ENCODE measurements around the gene DMKN.
"Not testable (repeated sequence)": the region's sequence is repeated elsewhere in the genome, so short reads cannot be mapped to it uniquely, and the experiment has no call there.

DMKN gene

DNA sequence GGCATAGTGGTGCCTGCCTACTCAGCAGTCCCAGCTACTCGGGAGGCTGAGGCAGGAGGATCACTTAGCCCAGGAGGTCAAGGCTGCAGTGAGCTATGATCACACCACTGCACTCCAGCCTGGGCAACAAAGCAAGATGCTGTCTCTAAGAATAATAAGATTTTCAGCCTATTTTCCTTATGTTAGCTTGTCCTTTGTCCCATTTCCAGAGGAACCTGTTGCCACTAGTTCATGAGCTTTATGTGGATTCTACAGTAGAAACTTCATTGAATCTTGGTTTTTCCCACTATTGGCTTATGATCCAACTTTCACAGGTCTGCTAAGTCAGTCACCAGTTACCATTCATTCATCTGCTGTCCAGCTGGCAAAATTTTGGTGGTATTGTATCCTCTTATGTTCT, 47.2 kb downstream of the DMKN start:
- no peak overlapping the region for H3K27ac ChIP-seq (ENCODE audit: insufficient read depth, low read length, poor library complexity, severe bottlenecking)
- DNase-seq = no peak
- H3K9me3 ChIP-seq (ENCODE audit: control insufficient read depth, low read length) = no peaks in the 10 kb centered on the region
- H3K27me3 ChIP-seq (replicated peaks; ENCODE audit: control insufficient read depth, insufficient read depth, low read length, poor library complexity, severe bottlenecking) = no peaks in the 10 kb centered on the region
- H3K4me3 ChIP-seq (ENCODE audit: insufficient read depth, low read depth, low read length, poor library complexity, severe bottlenecking) = no peak overlapping the region
- H3K4me1 ChIP-seq (ENCODE audit: control insufficient read depth, insufficient read depth, low read length, poor library complexity, severe bottlenecking) = peaks cover 19% of the 10 kb centered on the region
- no peaks in the 10 kb centered on the region for H3K36me3 ChIP-seq (ENCODE audit: control insufficient read depth, insufficient read depth, low read length)

DNA sequence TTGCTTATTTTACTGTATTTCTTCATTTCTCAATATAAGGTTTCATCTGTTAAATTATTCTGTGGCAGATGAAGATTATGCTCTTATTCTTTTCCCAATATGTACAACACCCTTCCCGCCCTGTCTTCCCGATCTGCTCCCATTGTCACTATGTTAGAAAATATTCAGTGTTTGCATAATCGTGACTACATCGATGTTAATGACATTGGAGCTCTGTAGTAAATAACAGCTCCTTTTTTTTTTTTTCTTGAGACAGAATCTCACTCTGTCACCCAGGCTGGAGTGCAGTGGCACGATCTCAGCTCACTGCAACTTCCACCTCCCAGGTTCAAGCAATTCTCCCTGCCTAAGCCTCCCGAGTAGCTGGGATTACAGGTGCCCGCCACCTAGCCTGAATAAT, 50.5 kb downstream of the DMKN start:
- H3K36me3 ChIP-seq (ENCODE audit: control insufficient read depth, insufficient read depth, low read length); H3K9me3 ChIP-seq (ENCODE audit: control insufficient read depth, low read length); H3K27me3 ChIP-seq (replicated peaks; ENCODE audit: control insufficient read depth, insufficient read depth, low read length, poor library complexity, severe bottlenecking); DNase-seq: not testable (repeated sequence)
- Histone ChIP-seq H3K4me1 (ENCODE audit: control insufficient read depth, insufficient read depth, low read length, poor library complexity, severe bottlenecking) (peaks cover 23% of the 10 kb centered on the region), H3K27ac (ENCODE audit: insufficient read depth, low read length, poor library complexity, severe bottlenecking) (peak overlapping the region; percentile 56), H3K4me3 (ENCODE audit: insufficient read depth, low read depth, low read length, poor library complexity, severe bottlenecking) (peak overlapping the region; percentile 13)

DNA sequence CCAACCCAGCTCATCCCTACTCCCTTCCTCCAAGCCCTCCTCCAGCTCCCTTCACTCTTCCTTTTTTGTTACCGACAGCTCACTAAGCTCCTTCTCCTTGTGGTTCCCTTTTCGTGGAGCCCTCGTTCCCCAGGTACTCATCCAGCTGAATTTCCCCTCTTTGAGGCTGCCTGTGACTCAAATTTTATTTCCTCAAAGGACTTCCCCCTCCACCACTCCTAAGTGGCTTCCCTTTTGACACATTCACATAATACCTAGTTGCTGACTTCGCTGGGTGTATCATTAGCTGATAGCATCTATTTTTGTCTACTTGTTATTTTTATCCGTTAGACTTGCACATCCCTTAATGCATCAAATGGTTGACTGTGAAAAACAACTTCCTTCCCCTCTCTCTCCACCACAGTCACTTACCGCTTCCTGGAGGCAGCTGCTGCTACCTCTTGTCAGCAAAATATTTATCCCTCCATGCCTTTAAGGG, 50.9 kb downstream of the DMKN start:
- peak; percentile 48 to 56 (median 53) for DNase-seq

DNA sequence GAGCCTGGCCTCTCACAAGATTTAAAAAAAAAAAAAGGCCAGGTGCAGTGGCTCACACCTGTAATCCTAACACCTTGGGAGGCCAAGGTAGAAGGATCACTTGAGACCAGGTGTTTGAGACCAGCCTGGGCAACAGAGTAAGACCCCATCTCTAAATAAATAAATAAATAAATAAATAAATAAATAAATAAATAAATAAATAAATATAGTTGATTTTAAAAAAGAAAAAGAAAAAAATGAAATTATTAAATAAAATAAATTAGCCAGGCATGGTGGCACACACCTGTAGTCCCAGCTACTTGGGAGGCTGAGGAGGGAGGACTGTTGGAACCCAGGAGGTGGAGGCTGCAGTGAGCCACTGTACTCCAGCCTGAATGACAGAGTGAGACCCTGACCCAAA, 51.7 kb downstream of the DMKN start:
- not testable (repeated sequence) for DNase-seq; H3K27me3 ChIP-seq (replicated peaks; ENCODE audit: control insufficient read depth, insufficient read depth, low read length, poor library complexity, severe bottlenecking); H3K4me3 ChIP-seq (ENCODE audit: insufficient read depth, low read depth, low read length, poor library complexity, severe bottlenecking); H3K9me3 ChIP-seq (ENCODE audit: control insufficient read depth, low read length); H3K36me3 ChIP-seq (ENCODE audit: control insufficient read depth, insufficient read depth, low read length)
- Histone ChIP-seq H3K4me1 (ENCODE audit: control insufficient read depth, insufficient read depth, low read length, poor library complexity, severe bottlenecking) (peaks cover 23% of the 10 kb centered on the region), H3K27ac (ENCODE audit: insufficient read depth, low read length, poor library complexity, severe bottlenecking) (peak overlapping the region; percentile 56)

More for the DNA sequence above, 50.9 kb downstream of the DMKN start:
- Histone ChIP-seq H3K27me3 (replicated peaks; ENCODE audit: control insufficient read depth, insufficient read depth, low read length, poor library complexity, severe bottlenecking) (no peaks in the 10 kb centered on the region), H3K9me3 (ENCODE audit: control insufficient read depth, low read length) (no peaks in the 10 kb centered on the region), H3K27ac (ENCODE audit: insufficient read depth, low read length, poor library complexity, severe bottlenecking) (peak overlapping the region; percentile 56), H3K4me1 (ENCODE audit: control insufficient read depth, insufficient read depth, low read length, poor library complexity, severe bottlenecking) (peaks cover 23% of the 10 kb centered on the region), H3K4me3 (ENCODE audit: insufficient read depth, low read depth, low read length, poor library complexity, severe bottlenecking) (peak overlapping the region; percentile 13), H3K36me3 (ENCODE audit: control insufficient read depth, insufficient read depth, low read length) (no peaks in the 10 kb centered on the region)

DNA sequence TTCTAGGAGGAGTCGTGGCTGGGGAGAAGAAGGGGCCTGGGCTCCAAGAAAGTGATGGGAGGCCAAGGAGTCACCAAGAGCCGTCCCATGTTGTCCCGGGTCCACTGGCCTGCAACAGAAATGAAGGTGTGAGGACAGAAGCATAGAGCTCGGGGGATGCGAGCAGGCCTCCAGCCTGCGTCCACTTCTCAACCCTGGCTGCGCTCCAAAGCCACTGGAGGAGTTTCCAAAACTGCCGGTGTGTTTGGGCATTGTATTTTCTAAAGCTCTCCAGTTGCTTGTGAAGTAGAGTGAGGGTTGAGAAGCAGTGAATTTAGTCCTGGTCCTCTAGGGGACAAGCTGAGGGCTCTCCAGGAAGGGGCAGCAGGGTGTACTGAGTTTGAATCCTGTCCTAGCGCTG, 52.4 kb downstream of the DMKN start:
- no peak for DNase-seq
- H3K9me3 ChIP-seq (ENCODE audit: control insufficient read depth, low read length) = no peaks in the 10 kb centered on the region
- no peak overlapping the region for H3K27ac ChIP-seq (ENCODE audit: insufficient read depth, low read length, poor library complexity, severe bottlenecking)
- H3K4me3 ChIP-seq (ENCODE audit: insufficient read depth, low read depth, low read length, poor library complexity, severe bottlenecking) = no peak overlapping the region
- H3K27me3 ChIP-seq (replicated peaks; ENCODE audit: control insufficient read depth, insufficient read depth, low read length, poor library complexity, severe bottlenecking) = no peaks in the 10 kb centered on the region
- no peaks in the 10 kb centered on the region for H3K36me3 ChIP-seq (ENCODE audit: control insufficient read depth, insufficient read depth, low read length)
- H3K4me1 ChIP-seq (ENCODE audit: control insufficient read depth, insufficient read depth, low read length, poor library complexity, severe bottlenecking) = peaks cover 23% of the 10 kb centered on the region

DNA sequence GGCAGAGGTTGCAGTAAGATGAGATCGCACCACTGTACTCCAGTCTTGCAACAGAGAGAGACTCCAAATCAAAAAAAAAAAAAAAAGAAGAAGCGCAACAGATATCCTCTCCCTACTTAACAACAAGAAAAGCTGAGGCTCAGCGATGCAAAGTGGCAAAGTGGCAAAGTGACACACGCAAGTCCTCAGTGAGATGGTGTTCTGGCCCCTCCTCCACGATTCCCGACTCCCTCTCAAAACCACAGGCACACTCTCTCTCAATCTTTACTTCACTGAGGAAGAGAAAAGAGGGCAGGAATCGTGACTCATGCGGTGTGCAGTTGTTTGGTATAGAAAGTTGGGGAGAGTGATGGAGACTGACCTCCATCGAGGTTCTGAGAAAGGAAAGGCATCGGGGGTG, 52.8 kb downstream of the DMKN start:
- H3K27ac ChIP-seq (ENCODE audit: insufficient read depth, low read length, poor library complexity, severe bottlenecking) = no peak overlapping the region
- no peak for DNase-seq
- peaks cover 27% of the 10 kb centered on the region for H3K4me1 ChIP-seq (ENCODE audit: control insufficient read depth, insufficient read depth, low read length, poor library complexity, severe bottlenecking)

DNA sequence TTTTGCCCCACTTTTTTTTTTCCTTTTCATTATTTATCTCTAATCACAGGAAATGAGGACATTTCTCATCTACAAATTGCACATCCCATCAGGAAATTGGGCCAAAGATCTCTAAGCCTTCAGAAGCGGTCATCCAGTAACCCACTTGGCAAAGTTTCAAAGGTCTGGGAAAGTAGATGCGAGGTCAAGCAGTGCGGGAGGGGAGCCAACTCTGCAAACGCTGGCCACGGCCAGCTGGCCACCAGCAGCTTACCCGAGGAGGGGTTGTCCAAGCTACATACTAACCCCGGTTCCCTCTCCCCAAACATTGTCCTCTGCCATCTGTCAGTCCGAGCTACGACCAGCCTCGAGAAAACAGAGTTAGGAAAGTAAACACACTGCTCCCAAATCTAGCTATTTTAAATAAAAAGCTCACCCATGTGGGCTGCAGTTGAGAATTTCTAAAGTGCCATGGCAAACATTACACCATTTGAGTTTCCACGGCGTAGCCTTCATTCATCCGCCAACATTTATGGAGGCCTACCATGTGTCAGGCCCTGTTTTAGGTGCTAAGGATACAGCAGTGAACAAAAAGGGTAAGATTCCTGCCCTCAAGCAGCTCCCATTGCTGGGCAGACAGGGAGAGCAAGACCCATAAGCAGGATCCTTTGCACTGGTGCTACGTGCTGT, 53.9 kb downstream of the DMKN start:
- no peaks in the 10 kb centered on the region for H3K9me3 ChIP-seq (ENCODE audit: control insufficient read depth, low read length)

More for the DNA sequence above, 52.8 kb downstream of the DMKN start:
- Histone ChIP-seq H3K27me3 (replicated peaks; ENCODE audit: control insufficient read depth, insufficient read depth, low read length, poor library complexity, severe bottlenecking) (no peaks in the 10 kb centered on the region), H3K9me3 (ENCODE audit: control insufficient read depth, low read length) (no peaks in the 10 kb centered on the region), H3K4me3 (ENCODE audit: insufficient read depth, low read depth, low read length, poor library complexity, severe bottlenecking) (no peak overlapping the region), H3K36me3 (ENCODE audit: control insufficient read depth, insufficient read depth, low read length) (no peaks in the 10 kb centered on the region)

DNA sequence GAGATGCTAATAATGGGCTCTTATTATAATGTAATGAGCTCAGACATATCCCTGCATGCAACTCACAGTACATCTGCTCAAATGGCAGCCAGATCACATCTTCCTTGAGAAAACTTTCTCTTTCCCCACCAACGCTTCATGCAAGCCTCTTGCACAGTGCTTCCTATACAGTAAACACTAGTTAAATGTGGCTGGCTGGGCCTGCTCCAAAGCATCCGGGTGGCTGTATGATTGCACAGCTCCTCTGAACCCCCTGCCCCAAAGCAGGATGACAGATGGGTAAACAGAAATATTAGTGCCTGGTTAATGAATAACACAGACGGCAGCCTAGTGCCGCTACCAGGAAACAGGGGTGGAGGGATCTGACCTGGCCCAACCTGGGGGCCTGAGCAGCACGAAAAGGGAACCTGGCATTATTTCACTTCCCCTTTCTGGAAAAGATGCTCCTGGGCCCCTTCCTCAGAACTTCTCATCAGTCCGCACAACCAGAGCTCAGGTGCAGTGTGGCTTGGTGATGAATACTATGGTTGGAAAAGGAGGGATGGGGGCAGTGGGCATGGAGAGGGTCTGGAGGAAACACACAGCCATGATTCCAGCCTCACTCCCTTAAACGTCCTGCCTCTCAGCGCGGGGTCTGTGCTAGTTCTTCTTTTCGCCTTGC, 54.6 kb downstream of the DMKN start:
- no peak for DNase-seq
- H3K27me3 ChIP-seq (replicated peaks; ENCODE audit: control insufficient read depth, insufficient read depth, low read length, poor library complexity, severe bottlenecking) = no peaks in the 10 kb centered on the region
- no peak overlapping the region for H3K4me3 ChIP-seq (ENCODE audit: insufficient read depth, low read depth, low read length, poor library complexity, severe bottlenecking)
- no peaks in the 10 kb centered on the region for H3K9me3 ChIP-seq (ENCODE audit: control insufficient read depth, low read length)
- H3K36me3 ChIP-seq (ENCODE audit: control insufficient read depth, insufficient read depth, low read length) = no peaks in the 10 kb centered on the region
- H3K4me1 ChIP-seq (ENCODE audit: control insufficient read depth, insufficient read depth, low read length, poor library complexity, severe bottlenecking) = peaks cover 30% of the 10 kb centered on the region
- H3K27ac ChIP-seq (ENCODE audit: insufficient read depth, low read length, poor library complexity, severe bottlenecking) = no peak overlapping the region

More for the DNA sequence above, 53.9 kb downstream of the DMKN start:
- DNase-seq = no peak
- Histone ChIP-seq H3K36me3 (ENCODE audit: control insufficient read depth, insufficient read depth, low read length) (no peaks in the 10 kb centered on the region), H3K27ac (ENCODE audit: insufficient read depth, low read length, poor library complexity, severe bottlenecking) (no peak overlapping the region), H3K4me1 (ENCODE audit: control insufficient read depth, insufficient read depth, low read length, poor library complexity, severe bottlenecking) (peaks cover 30% of the 10 kb centered on the region), H3K4me3 (ENCODE audit: insufficient read depth, low read depth, low read length, poor library complexity, severe bottlenecking) (no peak overlapping the region), H3K27me3 (replicated peaks; ENCODE audit: control insufficient read depth, insufficient read depth, low read length, poor library complexity, severe bottlenecking) (no peaks in the 10 kb centered on the region)

DNA sequence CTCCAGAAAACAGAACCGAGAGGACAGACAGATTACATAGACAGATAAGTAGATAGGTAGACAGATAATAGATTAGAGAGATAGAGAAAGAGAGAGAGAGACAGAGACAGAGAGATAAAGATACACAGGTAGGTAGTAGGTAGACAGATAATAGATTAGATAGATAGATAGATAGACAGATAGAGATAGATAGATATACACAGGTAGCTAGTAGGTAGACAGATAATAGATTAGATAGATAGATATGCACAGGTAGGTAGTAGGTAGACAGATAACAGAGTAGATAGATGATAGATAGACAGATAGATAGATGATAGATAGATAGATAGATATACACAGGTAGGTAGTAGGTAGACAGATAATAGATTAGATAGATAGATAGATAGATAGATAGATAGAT, 55.3 kb downstream of the DMKN start:
- Histone ChIP-seq H3K9me3 (ENCODE audit: control insufficient read depth, low read length) (no peaks in the 10 kb centered on the region), H3K4me3 (ENCODE audit: insufficient read depth, low read depth, low read length, poor library complexity, severe bottlenecking) (no peak overlapping the region), H3K36me3 (ENCODE audit: control insufficient read depth, insufficient read depth, low read length) (no peaks in the 10 kb centered on the region), H3K27me3 (replicated peaks; ENCODE audit: control insufficient read depth, insufficient read depth, low read length, poor library complexity, severe bottlenecking) (no peaks in the 10 kb centered on the region), H3K27ac (ENCODE audit: insufficient read depth, low read length, poor library complexity, severe bottlenecking) (no peak overlapping the region), H3K4me1 (ENCODE audit: control insufficient read depth, insufficient read depth, low read length, poor library complexity, severe bottlenecking) (peaks cover 25% of the 10 kb centered on the region)
- DNase-seq = no peak

DNA sequence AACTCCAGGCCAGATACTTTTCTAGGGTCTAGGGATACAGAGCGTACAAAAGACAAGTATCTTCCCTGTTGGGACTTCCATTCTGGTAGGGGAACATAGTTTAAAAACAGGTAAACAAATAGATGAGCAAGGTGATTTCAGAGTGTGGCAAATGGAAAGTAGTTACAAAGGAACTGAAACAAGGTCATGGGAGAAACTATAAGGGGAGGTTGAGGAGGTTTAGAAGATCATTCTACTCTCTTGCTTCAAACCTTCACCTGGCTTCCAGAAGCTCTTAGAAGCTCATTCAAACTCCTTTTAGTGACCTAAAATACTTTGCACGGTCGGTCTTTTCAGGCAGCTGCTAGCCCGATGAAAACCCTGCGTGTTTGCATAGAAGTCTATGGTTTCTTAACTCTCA, 56.3 kb downstream of the DMKN start:
- Histone ChIP-seq H3K9me3 (ENCODE audit: control insufficient read depth, low read length) (no peaks in the 10 kb centered on the region), H3K4me3 (ENCODE audit: insufficient read depth, low read depth, low read length, poor library complexity, severe bottlenecking) (no peak overlapping the region), H3K27ac (ENCODE audit: insufficient read depth, low read length, poor library complexity, severe bottlenecking) (no peak overlapping the region), H3K4me1 (ENCODE audit: control insufficient read depth, insufficient read depth, low read length, poor library complexity, severe bottlenecking) (peaks cover 15% of the 10 kb centered on the region), H3K27me3 (replicated peaks; ENCODE audit: control insufficient read depth, insufficient read depth, low read length, poor library complexity, severe bottlenecking) (no peaks in the 10 kb centered on the region), H3K36me3 (ENCODE audit: control insufficient read depth, insufficient read depth, low read length) (no peaks in the 10 kb centered on the region)
- DNase-seq = no peak
